ENCODE results near the gene POLR2I.

DNA sequence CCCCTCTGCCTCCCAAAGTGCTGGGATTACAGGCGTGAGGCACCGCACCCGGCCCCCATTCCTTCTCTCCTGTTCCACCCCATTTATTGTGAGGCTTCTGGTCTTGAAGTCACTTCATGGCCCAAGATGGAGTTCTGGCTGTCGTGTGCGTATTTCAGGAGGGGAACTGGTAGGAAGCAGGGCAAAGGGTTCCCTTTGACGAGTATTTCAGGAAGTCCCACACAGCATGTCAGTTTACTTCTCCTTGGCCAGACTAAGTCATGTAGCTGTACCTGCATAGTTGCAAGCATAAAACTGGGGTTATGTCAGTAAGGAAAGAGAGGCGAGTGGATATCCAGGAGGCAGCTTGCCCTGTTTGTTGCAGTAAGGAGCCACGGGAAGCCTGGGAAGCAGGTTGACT, 49.8 kb downstream of the POLR2I start:
- TF ChIP-seq TAF1 (IDR thresholded peaks at IDR 0.05; ENCODE audit: low read depth): no peak
- TF ChIP-seq EZH2 (IDR thresholded peaks at IDR 0.05; ENCODE audit: borderline replicate concordance, insufficient read depth, low read length, poor library complexity, severe bottlenecking): no peak
- TF ChIP-seq, protein P1, sequence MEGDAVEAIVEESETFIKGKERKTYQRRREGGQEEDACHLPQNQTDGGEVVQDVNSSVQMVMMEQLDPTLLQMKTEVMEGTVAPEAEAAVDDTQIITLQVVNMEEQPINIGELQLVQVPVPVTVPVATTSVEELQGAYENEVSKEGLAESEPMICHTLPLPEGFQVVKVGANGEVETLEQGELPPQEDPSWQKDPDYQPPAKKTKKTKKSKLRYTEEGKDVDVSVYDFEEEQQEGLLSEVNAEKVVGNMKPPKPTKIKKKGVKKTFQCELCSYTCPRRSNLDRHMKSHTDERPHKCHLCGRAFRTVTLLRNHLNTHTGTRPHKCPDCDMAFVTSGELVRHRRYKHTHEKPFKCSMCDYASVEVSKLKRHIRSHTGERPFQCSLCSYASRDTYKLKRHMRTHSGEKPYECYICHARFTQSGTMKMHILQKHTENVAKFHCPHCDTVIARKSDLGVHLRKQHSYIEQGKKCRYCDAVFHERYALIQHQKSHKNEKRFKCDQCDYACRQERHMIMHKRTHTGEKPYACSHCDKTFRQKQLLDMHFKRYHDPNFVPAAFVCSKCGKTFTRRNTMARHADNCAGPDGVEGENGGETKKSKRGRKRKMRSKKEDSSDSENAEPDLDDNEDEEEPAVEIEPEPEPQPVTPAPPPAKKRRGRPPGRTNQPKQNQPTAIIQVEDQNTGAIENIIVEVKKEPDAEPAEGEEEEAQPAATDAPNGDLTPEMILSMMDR (IDR thresholded peaks at IDR 0.05; ENCODE audit: poor library complexity, severe bottlenecking): no peak
- no peak for TF ChIP-seq EP300 (conservative IDR thresholded peaks at IDR 0.05; ENCODE audit: poor library complexity, severe bottlenecking)
- no peak for TF ChIP-seq POLR2AphosphoS5 (IDR thresholded peaks at IDR 0.05)
- TF ChIP-seq MXI1 (conservative IDR thresholded peaks at IDR 0.05; ENCODE audit: poor library complexity, severe bottlenecking): no peak
- TF ChIP-seq, protein P2, sequence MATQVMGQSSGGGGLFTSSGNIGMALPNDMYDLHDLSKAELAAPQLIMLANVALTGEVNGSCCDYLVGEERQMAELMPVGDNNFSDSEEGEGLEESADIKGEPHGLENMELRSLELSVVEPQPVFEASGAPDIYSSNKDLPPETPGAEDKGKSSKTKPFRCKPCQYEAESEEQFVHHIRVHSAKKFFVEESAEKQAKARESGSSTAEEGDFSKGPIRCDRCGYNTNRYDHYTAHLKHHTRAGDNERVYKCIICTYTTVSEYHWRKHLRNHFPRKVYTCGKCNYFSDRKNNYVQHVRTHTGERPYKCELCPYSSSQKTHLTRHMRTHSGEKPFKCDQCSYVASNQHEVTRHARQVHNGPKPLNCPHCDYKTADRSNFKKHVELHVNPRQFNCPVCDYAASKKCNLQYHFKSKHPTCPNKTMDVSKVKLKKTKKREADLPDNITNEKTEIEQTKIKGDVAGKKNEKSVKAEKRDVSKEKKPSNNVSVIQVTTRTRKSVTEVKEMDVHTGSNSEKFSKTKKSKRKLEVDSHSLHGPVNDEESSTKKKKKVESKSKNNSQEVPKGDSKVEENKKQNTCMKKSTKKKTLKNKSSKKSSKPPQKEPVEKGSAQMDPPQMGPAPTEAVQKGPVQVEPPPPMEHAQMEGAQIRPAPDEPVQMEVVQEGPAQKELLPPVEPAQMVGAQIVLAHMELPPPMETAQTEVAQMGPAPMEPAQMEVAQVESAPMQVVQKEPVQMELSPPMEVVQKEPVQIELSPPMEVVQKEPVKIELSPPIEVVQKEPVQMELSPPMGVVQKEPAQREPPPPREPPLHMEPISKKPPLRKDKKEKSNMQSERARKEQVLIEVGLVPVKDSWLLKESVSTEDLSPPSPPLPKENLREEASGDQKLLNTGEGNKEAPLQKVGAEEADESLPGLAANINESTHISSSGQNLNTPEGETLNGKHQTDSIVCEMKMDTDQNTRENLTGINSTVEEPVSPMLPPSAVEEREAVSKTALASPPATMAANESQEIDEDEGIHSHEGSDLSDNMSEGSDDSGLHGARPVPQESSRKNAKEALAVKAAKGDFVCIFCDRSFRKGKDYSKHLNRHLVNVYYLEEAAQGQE (IDR thresholded peaks at IDR 0.05; ENCODE audit: borderline replicate concordance): no peak
- TF ChIP-seq RAD21 (conservative IDR thresholded peaks at IDR 0.05): no peak

Data from neural cell (in vitro differentiated cells).